IMR-90 (cell line): ENCODE results near the gene ATP8B4. TPM values are rescaled to one million over a fixed set of nuclear protein-coding genes. Genes with fewer than 3 reads are reported as not detected.

Experiments
- ATAC-seq: fragments of 200-7000 bp; cut with Tn5 transposase; 2 replicates; pipeline ENCODE4 v1.9.1; 2020; ENCODE audit warnings: low read depth, mild to moderate bottlenecking, moderate library complexity
- BruUV-seq: library from RNA; stranded (reverse); fragments of 400-500 nt; replicated peaks from 2 replicates; lab custom pipeline; 2021; lab: Mats Ljungman, UMichigan
- CTCF ChIA-PET: fragments of 300-600 bp; formaldehyde crosslinking; extraction: SDS; loops from one replicate; lab custom pipeline; 2021; ENCODE audit warnings: antibody characterized with exemption; lab: Yijun Ruan, JAX
- POLR2A ChIA-PET: fragments of 300-600 bp; sonication (Branson Sonifier 250); formaldehyde crosslinking; loops from one replicate; lab custom pipeline; 2022; ENCODE audit warnings: antibody characterized with exemption; ENCODE audit not compliant: unreplicated experiment; lab: Charles Lee
- DNase-seq: peaks from one replicate; pipeline ENCODE4 v3.0.0; 2013
- H2AFZ ChIP-seq: replicated peaks from 2 replicates; pipeline ENCODE3; 2013; ENCODE audit warnings: low read length, mild to moderate bottlenecking; ENCODE audit not compliant: poor library complexity
- H2AK5ac ChIP-seq: 2 replicates; pipeline ENCODE4 v1.6.1; 2013; ENCODE audit warnings: low read depth, low read length, inconsistent platforms
- H2AK9ac ChIP-seq: replicated peaks from 2 replicates; pipeline ENCODE3; 2013; ENCODE audit warnings: mild to moderate bottlenecking, low read depth, low read length, moderate library complexity; ENCODE audit not compliant: poor library complexity
- H2BK120ac ChIP-seq: 2 replicates; pipeline ENCODE4 v1.6.1; 2013; ENCODE audit warnings: low read depth, low read length, inconsistent platforms
- H2BK15ac ChIP-seq: 3 replicates; pipeline ENCODE4 v1.6.1; 2013; ENCODE audit warnings: low read depth, low read length, inconsistent platforms
- H2BK20ac ChIP-seq: 2 replicates; pipeline ENCODE4 v1.6.1; 2013; ENCODE audit warnings: low read depth, mild to moderate bottlenecking, inconsistent platforms, low read length, moderate library complexity
- H2BK5ac ChIP-seq: 2 replicates; pipeline ENCODE4 v1.6.1; 2013; ENCODE audit warnings: mild to moderate bottlenecking, low read depth, low read length, inconsistent platforms; ENCODE audit not compliant: poor library complexity, severe bottlenecking
- H3K14ac ChIP-seq: replicated peaks from 2 replicates; pipeline ENCODE4 v1.6.1; 2013; ENCODE audit warnings: low read depth, low read length, inconsistent platforms
- H3K18ac ChIP-seq: 2 replicates; pipeline ENCODE4 v1.6.1; 2013; ENCODE audit warnings: low read depth, low read length, control low read depth
- H3K23ac ChIP-seq: 2 replicates; pipeline ENCODE4 v1.6.1; 2013; ENCODE audit warnings: low read depth, low read length, inconsistent platforms
- H3K27ac ChIP-seq: 2 replicates; pipeline ENCODE4 v1.5.1; 2013; ENCODE audit warnings: mild to moderate bottlenecking, control low read depth, low read length; ENCODE audit not compliant: insufficient read depth
- H3K27me3 ChIP-seq: 2 replicates; pipeline ENCODE4 v1.6.1; 2013; ENCODE audit warnings: low read length; ENCODE audit not compliant: control insufficient read depth, insufficient read depth
- H3K36me3 ChIP-seq: 2 replicates; pipeline ENCODE4 v1.6.1; 2013; ENCODE audit warnings: low read length, mixed read lengths; ENCODE audit not compliant: control insufficient read depth, insufficient read depth
- H3K4ac ChIP-seq: 2 replicates; pipeline ENCODE4 v1.6.1; 2013; ENCODE audit warnings: low read depth, low read length, inconsistent platforms
- H3K4me1 ChIP-seq: 2 replicates; pipeline ENCODE4 v1.6.1; 2013; ENCODE audit warnings: low read length, mixed read lengths; ENCODE audit not compliant: control insufficient read depth, insufficient read depth
- H3K4me2 ChIP-seq: 2 replicates; pipeline ENCODE4 v1.6.1; 2013; ENCODE audit warnings: low read depth, mild to moderate bottlenecking, control low read depth, low read length, moderate library complexity
- H3K4me3 ChIP-seq: 2 replicates; pipeline ENCODE4 v1.5.1; 2013; ENCODE audit warnings: low read depth, mild to moderate bottlenecking, control low read depth, low read length, moderate library complexity; ENCODE audit not compliant: insufficient read depth
- H3K56ac ChIP-seq: 2 replicates; pipeline ENCODE4 v1.6.1; 2013; ENCODE audit warnings: low read length, inconsistent platforms; ENCODE audit not compliant: insufficient read depth; ENCODE audit errors: extremely low read depth
- H3K79me1 ChIP-seq, 2 experiments: 2 replicates each; pipeline ENCODE4 v1.6.1; 2013; ENCODE audit warnings: low read length in 2 of 2, inconsistent platforms in 1 of 2, low read depth in 1 of 2
- H3K9ac ChIP-seq: 2 replicates; pipeline ENCODE4 v1.6.1; 2013; ENCODE audit warnings: low read depth, low read length, control low read depth
- H3K9me1 ChIP-seq: 2 replicates; pipeline ENCODE4 v1.6.1; 2013; ENCODE audit warnings: low read length, inconsistent platforms; ENCODE audit not compliant: insufficient read depth
- H3K9me3 ChIP-seq: 2 replicates; pipeline ENCODE4 v1.6.1; 2013; ENCODE audit warnings: low read length; ENCODE audit not compliant: control insufficient read depth, insufficient read depth
- H4K20me1 ChIP-seq: 2 replicates; pipeline ENCODE4 v1.6.1; 2013; ENCODE audit warnings: low read length, inconsistent platforms; ENCODE audit not compliant: insufficient read depth
- H4K5ac ChIP-seq: 2 replicates; pipeline ENCODE4 v1.6.1; 2013; ENCODE audit warnings: mild to moderate bottlenecking, low read depth, low read length, control low read depth
- H4K8ac ChIP-seq, 2 experiments: 2 replicates each; pipeline ENCODE4 v1.6.1; 2013; ENCODE audit warnings: low read depth in 2 of 2, low read length in 2 of 2, control low read depth in 1 of 2, inconsistent platforms in 1 of 2
- H4K91ac ChIP-seq: 2 replicates; pipeline ENCODE4 v1.6.1; 2013; ENCODE audit warnings: low read depth, low read length, inconsistent platforms; ENCODE audit not compliant: insufficient read depth
- BHLHE40 ChIP-seq: fragments of 150-350 bp; IDR thresholded peaks from 2 replicates; pipeline ENCODE4 v1.6.1; 2016; ENCODE audit warnings: mild to moderate bottlenecking, low read depth, low read length
- CHD1 ChIP-seq: IDR thresholded peaks from 2 replicates; pipeline ENCODE4 v1.6.1; 2012; ENCODE audit warnings: low read depth, low read length, improper control_type of control experiment
- FOS ChIP-seq: fragments of 150-350 bp; IDR thresholded peaks from 2 replicates; pipeline ENCODE4 v1.6.1; 2016; ENCODE audit warnings: low read depth, low read length
- MAFK ChIP-seq: IDR thresholded peaks from 2 replicates; pipeline ENCODE4 v1.6.1; 2012; ENCODE audit warnings: low read depth, low read length, improper control_type of control experiment
- MAZ ChIP-seq: IDR thresholded peaks from 2 replicates; pipeline ENCODE4 v1.6.1; 2012; ENCODE audit warnings: low read depth, mild to moderate bottlenecking, low read length, improper control_type of control experiment, moderate library complexity, borderline replicate concordance
- MXI1 ChIP-seq: IDR thresholded peaks from 2 replicates; pipeline ENCODE4 v1.6.1; 2012; ENCODE audit warnings: low read depth, mild to moderate bottlenecking, low read length, moderate library complexity, borderline replicate concordance
- NFE2L2 ChIP-seq: fragments of 150-350 bp; IDR thresholded peaks from 2 replicates; pipeline ENCODE4 v1.6.1; 2016; ENCODE audit warnings: low read depth, mild to moderate bottlenecking, low read length
- POLR2A ChIP-seq: IDR thresholded peaks from 2 replicates; pipeline ENCODE4 v1.6.1; 2012; ENCODE audit warnings: mild to moderate bottlenecking, low read depth, low read length
- RAD21 ChIP-seq: IDR thresholded peaks from 2 replicates; pipeline ENCODE4 v1.6.1; 2012; ENCODE audit warnings: low read length, improper control_type of control experiment
- SMC3 ChIP-seq: fragments of 150-350 bp; IDR thresholded peaks from 2 replicates; pipeline ENCODE4 v1.6.1; 2016; ENCODE audit warnings: low read depth, mild to moderate bottlenecking, antibody characterized with exemption, low read length, moderate library complexity
- WGBS, 2 experiments: methylation state at CpG; one replicate each; pipeline versions ENCODE4 v1.1.5 to v1.1.7; 2013; ENCODE audit warnings: missing lambda C conversion rate in 2 of 2; ENCODE audit not compliant: insufficient read length in 1 of 2; ENCODE audit errors: extremely low coverage in 2 of 2; 5-methylcytosine and 5-hydroxymethylcytosine counted together
- dilution Hi-C: fragments of 300-500 bp; cut with HindIII; formaldehyde crosslinking; loops from one replicate; pipeline ENCODE4 v1.14.3; 2018; ENCODE audit warnings: low sequenced_read_pairs; ENCODE audit not compliant: unreplicated experiment
- in situ Hi-C: fragments of 300-500 bp; cut with MboI; formaldehyde crosslinking; loops from 3 replicates; pipeline ENCODE4 v1.14.3; 2019; ENCODE audit warnings: low sequenced_read_pairs, inconsistent platforms, mixed read lengths
- intact Hi-C: fragments of 100-400 bp; cut with micrococcal nuclease; formaldehyde crosslinking; loops from 2 replicates; pipeline ENCODE4 v1.10.0; 2022
- polyA plus RNA-seq, 3 experiments: library from polyadenylated mRNA; depleted of rRNA; stranded (reverse); fragments of >200 nt; gene quantifications; 2 replicates each; pipeline ENCODE4 v1.2.3, GENCODE V29; 2012; ENCODE audit warnings: low replicate concordance in 1 of 3
- total RNA-seq: library from RNA; depleted of rRNA; stranded (reverse); fragments of >200 nt; gene quantifications from 2 replicates; pipeline ENCODE4 v1.2.3, GENCODE V29; 2012
- TF ChIP-seq, protein P1 (sequence below): conservative IDR thresholded peaks from 2 replicates; pipeline ENCODE4 v1.5.1; 2012; ENCODE audit warnings: mild to moderate bottlenecking, low read depth, low read length, improper control_type of control experiment
- TF ChIP-seq, protein P2 (sequence below): fragments of 150-350 bp; IDR thresholded peaks from 2 replicates; pipeline ENCODE4 v1.6.1; 2016; ENCODE audit warnings: low read depth, mild to moderate bottlenecking, low read length, moderate library complexity, borderline replicate concordance

The ATP8B4 gene
- total and polyA plus RNA-seq, 2 of the 4 experiments (the other 2 are of a cell fraction): 0.12 to 0.54 TPM

DNA sequence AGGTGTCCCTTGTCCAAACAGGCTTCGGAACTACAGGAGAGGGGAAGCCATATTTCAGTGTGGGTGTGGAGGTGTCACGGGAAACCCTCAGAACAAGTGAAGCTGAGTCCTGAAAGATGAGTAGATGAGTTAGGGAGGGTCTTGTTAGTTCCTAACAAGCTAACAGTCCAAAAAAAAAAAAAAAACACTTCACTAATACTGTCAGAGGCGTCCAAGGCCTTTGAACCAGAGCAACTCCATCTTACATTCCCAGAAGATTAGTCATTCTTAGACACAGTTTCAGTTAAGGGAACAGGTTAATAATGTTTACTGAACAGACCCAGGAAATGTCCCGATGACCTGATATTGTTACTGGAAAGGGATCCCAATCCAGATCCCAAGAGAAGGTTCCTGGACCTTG is 7.0 kb upstream of the ATP8B4 start:
- Histone ChIP-seq H4K8ac (no peak overlapping the region), H3K27ac (no peak overlapping the region), H3K14ac (no peak overlapping the region), H2BK15ac (no peak overlapping the region), H2AFZ (no peak overlapping the region), H4K91ac (no peak overlapping the region; the same call in 1 of the 2 replicates), H3K23ac (no peak overlapping the region), H2AK9ac (no peak overlapping the region), H3K9ac (no peak overlapping the region), H3K9me1 (peaks cover 5% of the 10 kb centered on the region; the same call in 1 of the 2 replicates), H2BK5ac (no peak overlapping the region), H2AK5ac (no peak overlapping the region; the same call in 1 of the 2 replicates), H2BK120ac (peak overlapping the region; percentile 37; the same call in 1 of the 2 replicates), H3K79me1 (no peaks in the 10 kb centered on the region), H4K5ac (no peak overlapping the region), H3K4ac (peak overlapping the region; percentile 19; the same call in 1 of the 2 replicates), H3K56ac (no peak overlapping the region), H2BK20ac (no peak overlapping the region), H3K9me3 (peaks cover 5% of the 10 kb centered on the region), H3K4me3 (no peak overlapping the region), H3K4me2 (no peak overlapping the region), H4K20me1 (no peaks in the 10 kb centered on the region), H3K27me3 (no peaks in the 10 kb centered on the region), H3K4me1 (peaks cover 10% of the 10 kb centered on the region; the same call in 1 of the 2 replicates), H3K36me3 (no peaks in the 10 kb centered on the region), H3K18ac (peak overlapping the region; percentile 9; the same call in 1 of the 2 replicates)
- ChIA-PET CTCF (interaction anchor here (0.9 kb wide), 1 partner anchor 9 kb away, joined by 3 read pairs; no protein-coding TSS in a partner anchor), POLR2A (no interaction called here)
- BruUV-seq: no TSS peak
- in situ Hi-C loops (loop anchor here (25.0 kb wide), 1 partner anchor 1414 kb away; no protein-coding TSS in a partner anchor), intact Hi-C loops (no loop called here), dilution Hi-C loops (no loop called here)
- no peak for TF ChIP-seq POLR2A
- TF ChIP-seq, protein P1, sequence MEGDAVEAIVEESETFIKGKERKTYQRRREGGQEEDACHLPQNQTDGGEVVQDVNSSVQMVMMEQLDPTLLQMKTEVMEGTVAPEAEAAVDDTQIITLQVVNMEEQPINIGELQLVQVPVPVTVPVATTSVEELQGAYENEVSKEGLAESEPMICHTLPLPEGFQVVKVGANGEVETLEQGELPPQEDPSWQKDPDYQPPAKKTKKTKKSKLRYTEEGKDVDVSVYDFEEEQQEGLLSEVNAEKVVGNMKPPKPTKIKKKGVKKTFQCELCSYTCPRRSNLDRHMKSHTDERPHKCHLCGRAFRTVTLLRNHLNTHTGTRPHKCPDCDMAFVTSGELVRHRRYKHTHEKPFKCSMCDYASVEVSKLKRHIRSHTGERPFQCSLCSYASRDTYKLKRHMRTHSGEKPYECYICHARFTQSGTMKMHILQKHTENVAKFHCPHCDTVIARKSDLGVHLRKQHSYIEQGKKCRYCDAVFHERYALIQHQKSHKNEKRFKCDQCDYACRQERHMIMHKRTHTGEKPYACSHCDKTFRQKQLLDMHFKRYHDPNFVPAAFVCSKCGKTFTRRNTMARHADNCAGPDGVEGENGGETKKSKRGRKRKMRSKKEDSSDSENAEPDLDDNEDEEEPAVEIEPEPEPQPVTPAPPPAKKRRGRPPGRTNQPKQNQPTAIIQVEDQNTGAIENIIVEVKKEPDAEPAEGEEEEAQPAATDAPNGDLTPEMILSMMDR: no peak
- no peak for TF ChIP-seq BHLHE40
- no peak for TF ChIP-seq NFE2L2
- TF ChIP-seq MXI1: no peak
- TF ChIP-seq FOS: no peak
- no peak for TF ChIP-seq RAD21
- TF ChIP-seq SMC3: no peak
- no peak for TF ChIP-seq MAFK
- no peak for TF ChIP-seq CHD1
- TF ChIP-seq, protein P2, sequence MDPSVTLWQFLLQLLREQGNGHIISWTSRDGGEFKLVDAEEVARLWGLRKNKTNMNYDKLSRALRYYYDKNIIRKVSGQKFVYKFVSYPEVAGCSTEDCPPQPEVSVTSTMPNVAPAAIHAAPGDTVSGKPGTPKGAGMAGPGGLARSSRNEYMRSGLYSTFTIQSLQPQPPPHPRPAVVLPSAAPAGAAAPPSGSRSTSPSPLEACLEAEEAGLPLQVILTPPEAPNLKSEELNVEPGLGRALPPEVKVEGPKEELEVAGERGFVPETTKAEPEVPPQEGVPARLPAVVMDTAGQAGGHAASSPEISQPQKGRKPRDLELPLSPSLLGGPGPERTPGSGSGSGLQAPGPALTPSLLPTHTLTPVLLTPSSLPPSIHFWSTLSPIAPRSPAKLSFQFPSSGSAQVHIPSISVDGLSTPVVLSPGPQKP: no peak
- no peak for TF ChIP-seq MAZ
- WGBS, 2 experiments: 100% methylated on average over 1 of the region's 4 CpGs; no CpG with 5 or more reads in 1 of the 2 experiments
- no peak for DNase-seq
- no peak for ATAC-seq
